Body of pancreas (tissue), 4 donors: ENCODE measurements around the gene EHMT1. TPM values are rescaled to one million over a fixed set of nuclear protein-coding genes. Genes with fewer than 3 reads are reported as not detected.
A peak's percentile ranks its signal among the peaks of the same experiment; 100 is the strongest.

Source experiments
- ATAC-seq: fragments of 150-250 bp; one replicate; pipeline ENCODE4 v1.9.1; 2016
- DNase-seq, 4 donors: peaks; one replicate each; pipeline ENCODE4 v3.0.0-alpha.2; 2019
- H3K27ac ChIP-seq, 4 donors: fragments of 200-600 bp; sonication (generic); 1 replicate in 3 of 4; 2 replicates in 1 of 4; pipeline versions ENCODE4 v1.5.1 to v1.6.1; 2016 to 2019; ENCODE audit warnings: mild to moderate bottlenecking in 1 of 4, mixed read lengths in 1 of 4, moderate library complexity in 1 of 4
- H3K27me3 ChIP-seq, 2 donors: fragments of 200-600 bp; sonication (generic); one replicate each; pipeline ENCODE4 v1.6.0; 2016; ENCODE audit warnings: mild to moderate bottlenecking in 1 of 2
- H3K36me3 ChIP-seq, 2 donors: fragments of 200-600 bp; sonication (generic); replicated peaks in 1 of 2; 2 replicates each; pipeline ENCODE4 v1.5.1; 2016; ENCODE audit warnings: low read depth in 2 of 2; ENCODE audit not compliant: insufficient read depth in 1 of 2
- H3K4me1 ChIP-seq: fragments of 200-600 bp; sonication (generic); one replicate; pipeline ENCODE4 v1.6.0; 2016
- H3K4me3 ChIP-seq, 2 donors: fragments of 200-600 bp; sonication (generic); 1 replicate in 1 of 2; 2 replicates in 1 of 2; pipeline ENCODE4 v1.5.1; 2016 to 2019
- H3K9me3 ChIP-seq, 3 donors: fragments of 200-600 bp; sonication (generic); 1 replicate in 2 of 3; 2 replicates in 1 of 3; pipeline ENCODE4 v1.5.1; 2016
- CTCF ChIP-seq, 7 experiments: fragments of 450-650 bp in 4 of 7; fragments of 200-600 bp in 3 of 7; sonication (generic) in 3 of 7; IDR thresholded peaks; one replicate each; pipeline ENCODE4 v1.5.1; 2016 to 2019; ENCODE audit warnings: antibody characterized with exemption in 7 of 7
- POLR2A ChIP-seq, 3 donors: fragments of 450-650 bp; IDR thresholded peaks; one replicate each; pipeline ENCODE4 v1.6.1; 2016; ENCODE audit warnings: antibody characterized with exemption in 3 of 3, mild to moderate bottlenecking in 2 of 3
- WGBS, 2 donors: methylation state at CpG; one replicate each; pipeline ENCODE4 v1.1.5; 2017; 5-methylcytosine and 5-hydroxymethylcytosine counted together
- intact Hi-C: fragments of 100-400 bp; cut with DNase I; formaldehyde crosslinking; loops from one replicate; pipeline ENCODE4 v1.15.1; 2023
- total RNA-seq, 2 donors: library from RNA; depleted of rRNA; stranded (reverse); fragments of >200 nt; gene quantifications; one replicate each; pipeline ENCODE4 v1.1.0, GENCODE V29; 2016

The EHMT1 gene
- 10 to 100 TPM; 41.0 to 65.9 TPM for total RNA-seq

- Histone ChIP-seq H3K4me3 (peak within 1 kb of the TSS; percentile 57 to 82), H3K4me1 (peaks cover 39% of the 10 kb centered on the region), H3K27ac (peak within 1 kb of the TSS; percentile 75 to 96 (median 92)), H3K9me3 (no peaks in the 10 kb centered on the region), H3K27me3 (no peaks in the 10 kb centered on the region), H3K36me3 (peaks cover 0 to 9% of the 10 kb centered on the region in 2 donors)
- intact Hi-C loops: no loop called here
- ATAC-seq: peak; percentile 95
- peak; percentile 36 to 72 (median 69) for TF ChIP-seq POLR2A (IDR thresholded peaks at IDR 0.05)
- TF ChIP-seq CTCF (IDR thresholded peaks at IDR 0.05): peak in 1 of 7 experiments; percentile 15
- WGBS, 2 donors: 0 to 1% methylated on average over 1 to 53 of the region's 94 CpGs
- peak; percentile 84 to 91 (median 88) for DNase-seq
These were observed at the start of gene EHMT1 for GRCh38 chr9:137618105-137619067. Gene EHMT1, plus strand, starts transcription at chr9:137619005. Its CDS starts 24 bp downstream, at chr9:137619029.

- 85 to 93% methylated on average over 5 of the region's 5 CpGs for WGBS, 2 donors
- Histone ChIP-seq H3K36me3 (peaks cover 7 to 13% of the 10 kb centered on the region in 2 donors), H3K4me3 (no peak overlapping the region), H3K27me3 (no peaks in the 10 kb centered on the region), H3K9me3 (no peaks in the 10 kb centered on the region), H3K27ac (no peak overlapping the region), H3K4me1 (no peaks in the 10 kb centered on the region)
- DNase-seq: no peak
- no peak for ATAC-seq
- TF ChIP-seq CTCF (IDR thresholded peaks at IDR 0.05) (no peak), POLR2A (IDR thresholded peaks at IDR 0.05) (no peak)
- intact Hi-C loops: no loop called here
These were observed 49.1 kb upstream of the EHMT1 start for GRCh38 chr9:137569609-137570203.

GRCh38 chr9:137570566-137570965 lies 48.2 kb upstream of the EHMT1 start:
- TF ChIP-seq CTCF (IDR thresholded peaks at IDR 0.05): no peak
- 95 to 97% methylated on average over 3 of the region's 3 CpGs for WGBS, 2 donors
- DNase-seq (no peak), ATAC-seq (no peak)
- Histone ChIP-seq H3K9me3 (no peaks in the 10 kb centered on the region), H3K4me3 (no peak overlapping the region), H3K4me1 (no peaks in the 10 kb centered on the region), H3K27me3 (no peaks in the 10 kb centered on the region), H3K27ac (no peak overlapping the region), H3K36me3 (peaks cover 7 to 15% of the 10 kb centered on the region in 2 donors)
- intact Hi-C loops: no loop called here

- no peaks in the 10 kb centered on the region for H3K9me3 ChIP-seq
- H3K36me3 ChIP-seq: peaks cover 7 to 13% of the 10 kb centered on the region in 2 donors
- ATAC-seq (no peak), DNase-seq (no peak)
- H3K27ac ChIP-seq: no peak overlapping the region
- no peak overlapping the region for H3K4me3 ChIP-seq
- intact Hi-C loops: no loop called here
- H3K27me3 ChIP-seq: no peaks in the 10 kb centered on the region
- TF ChIP-seq POLR2A (IDR thresholded peaks at IDR 0.05): no peak
- TF ChIP-seq CTCF (IDR thresholded peaks at IDR 0.05): no peak
- 79 to 84% methylated on average over 10 of the region's 10 CpGs for WGBS, 2 donors
- H3K4me1 ChIP-seq: peaks cover 26% of the 10 kb centered on the region
These were observed 44.6 kb upstream of the EHMT1 start for GRCh38 chr9:137574192-137574591.
